Mesenteric fat pad (tissue), 1 donor: ENCODE measurements around the gene RALGAPA1. TPM values are rescaled to one million over a fixed set of nuclear protein-coding genes. Genes with fewer than 3 reads are reported as not detected.
"Not testable (repeated sequence)": the region's sequence is repeated elsewhere in the genome, so short reads cannot be mapped to it uniquely, and the experiment has no call there.

ENCODE experiments used
- DNase-seq: peaks from one replicate; pipeline ENCODE4 v3.0.0-alpha.2; 2020; ENCODE audit warnings: low spot score
- total RNA-seq: library from RNA; stranded (reverse); fragmentation: NEBNext Ultra II Directional; extraction: Animal tissue kit (Norgen Biotek cat#: 25700); gene quantifications from one replicate; pipeline ENCODE4 v1.2.1, GENCODE V29; 2021
- donor health status: DM: yes; HTN: yes; CAD: no.

RALGAPA1 gene
- total RNA-seq, 1 donor from 2014 or later = 50.7 TPM

- DNase-seq = no peak
These were observed 176.8 kb downstream of the RALGAPA1 start for GRCh38 chr14:35632271-35632670.

GRCh38 chr14:35631071-35631805 lies 177.9 kb downstream of the RALGAPA1 start:
- no peak for DNase-seq

GRCh38 chr14:35628989-35629388 lies 180.1 kb downstream of the RALGAPA1 start:
- no peak for DNase-seq

- not testable (repeated sequence) for DNase-seq
These were observed 182.1 kb downstream of the RALGAPA1 start for GRCh38 chr14:35626947-35627346.

- DNase-seq = not testable (repeated sequence)
These were observed 187.1 kb downstream of the RALGAPA1 start for GRCh38 chr14:35621996-35622395.

GRCh38 chr14:35619998-35620397 lies 189.1 kb downstream of the RALGAPA1 start:
- not testable (repeated sequence) for DNase-seq

- DNase-seq = not testable (repeated sequence)
These were observed 189.6 kb downstream of the RALGAPA1 start for GRCh38 chr14:35619461-35619860.

- DNase-seq = no peak
These were observed 191.6 kb downstream of the RALGAPA1 start for GRCh38 chr14:35617500-35617899.

- DNase-seq = no peak
These were observed 201.7 kb downstream of the RALGAPA1 start for GRCh38 chr14:35607380-35607779.

GRCh38 chr14:35600253-35600652 lies 208.8 kb downstream of the RALGAPA1 start:
- no peak for DNase-seq

- no peak for DNase-seq
These were observed 214.5 kb downstream of the RALGAPA1 start for GRCh38 chr14:35594616-35595015.

GRCh38 chr14:35587373-35587772 lies 221.7 kb downstream of the RALGAPA1 start:
- not testable (repeated sequence) for DNase-seq

- DNase-seq = no peak
These were observed 230.5 kb downstream of the RALGAPA1 start for GRCh38 chr14:35578639-35579038.

GRCh38 chr14:35578135-35578534 lies 231.0 kb downstream of the RALGAPA1 start:
- DNase-seq = no peak

- no peak for DNase-seq
These were observed 232.2 kb downstream of the RALGAPA1 start for GRCh38 chr14:35576856-35577255.

- DNase-seq = no peak
These were observed 232.8 kb downstream of the RALGAPA1 start for GRCh38 chr14:35576260-35576659.

GRCh38 chr14:35573911-35574310 lies 235.2 kb downstream of the RALGAPA1 start:
- no peak for DNase-seq

- no peak for DNase-seq
These were observed 237.5 kb downstream of the RALGAPA1 start for GRCh38 chr14:35571598-35571997.

- DNase-seq = no peak
These were observed 243.1 kb downstream of the RALGAPA1 start for GRCh38 chr14:35565871-35566464.

GRCh38 chr14:35558680-35559079 lies 250.4 kb downstream of the RALGAPA1 start:
- DNase-seq = no peak

GRCh38 chr14:35557221-35557747 lies 251.8 kb downstream of the RALGAPA1 start:
- DNase-seq = no peak

GRCh38 chr14:35556548-35556947 lies 252.5 kb downstream of the RALGAPA1 start:
- DNase-seq = no peak

GRCh38 chr14:35553808-35554207 lies 255.3 kb downstream of the RALGAPA1 start:
- no peak for DNase-seq
